ENCODE measurements around the gene MCU. TPM values are rescaled to one million over a fixed set of nuclear protein-coding genes. Genes with fewer than 3 reads are reported as not detected.
"Not testable (repeated sequence)": the region's sequence is repeated elsewhere in the genome, so short reads cannot be mapped to it uniquely, and the experiment has no call there.

The MCU gene
- total RNA-seq, 4 donors from 2014 or later: 25.1 to 82.4 (median 65.1) TPM

DNA sequence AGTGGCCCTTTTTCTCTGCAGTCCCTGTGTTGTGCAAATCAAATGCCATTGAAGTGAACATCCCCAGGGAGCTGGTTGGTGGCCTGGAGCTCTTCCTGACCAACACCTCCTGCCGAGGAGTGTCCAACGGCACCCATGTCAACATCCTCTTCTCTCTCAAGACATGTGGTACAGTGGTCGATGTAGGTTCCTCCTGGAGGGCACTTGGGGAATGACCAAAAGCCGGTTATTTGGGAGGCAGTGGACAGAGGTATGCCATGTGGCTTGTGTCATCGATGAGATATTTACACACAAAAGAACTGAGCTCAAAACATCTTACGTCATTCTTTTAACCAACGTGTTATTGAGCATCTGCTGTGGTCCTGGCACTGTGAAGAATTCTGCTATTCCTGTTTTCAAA lies 221.3 kb downstream of the MCU start:
- no peak overlapping the region for H3K27ac ChIP-seq
- no peaks in the 10 kb centered on the region for H3K36me3 ChIP-seq
- no peak for DNase-seq
- intact Hi-C loops (cut with DNase I; ENCODE audit: low total_unique reads): no loop called here
- no peak for TF ChIP-seq POLR2AphosphoS5 (IDR thresholded peaks at IDR 0.05)
- no peak for TF ChIP-seq CTCF (IDR thresholded peaks at IDR 0.05)
- TF ChIP-seq POLR2A (IDR thresholded peaks at IDR 0.05): no peak
- no peak for TF ChIP-seq EP300 (IDR thresholded peaks at IDR 0.05; ENCODE audit: low read depth)
- H3K9me3 ChIP-seq: no peaks in the 10 kb centered on the region
- in situ Hi-C loops (cut with MboI; ENCODE audit: low pct_ligation_motif_present in 1 of 4, low pct_unique_long_range_greater_than_20kb in 1 of 4, low sequenced_read_pairs in 3 of 4): no loop called here
- H3K4me1 ChIP-seq: no peaks in the 10 kb centered on the region
- H3K27me3 ChIP-seq: no peaks in the 10 kb centered on the region
- H3K4me3 ChIP-seq: no peak overlapping the region
- WGBS, 2 donors (ENCODE audit: low coverage in 1 of 2): 79 to 80% methylated on average over 2 to 7 of the region's 7 CpGs

DNA sequence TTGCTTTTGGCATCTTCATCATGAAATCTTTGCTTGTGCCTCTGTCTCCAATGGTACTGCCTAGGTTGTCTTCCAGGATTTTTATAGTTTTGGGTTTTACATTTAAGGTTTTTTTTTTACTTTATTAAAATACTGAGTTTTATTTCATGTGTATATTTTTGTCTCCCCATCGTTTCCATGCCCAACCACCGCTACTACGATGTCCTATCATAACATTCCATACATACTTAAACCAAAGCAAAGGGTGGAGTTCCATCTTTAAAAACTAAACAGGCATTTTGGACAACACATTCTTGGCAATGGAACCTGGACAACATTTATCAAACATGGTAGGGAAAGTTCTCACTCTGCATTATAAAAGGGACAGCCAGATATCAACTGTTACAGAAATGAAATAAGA lies 225.3 kb downstream of the MCU start:
- in situ Hi-C loops (cut with MboI; ENCODE audit: low pct_ligation_motif_present in 1 of 4, low pct_unique_long_range_greater_than_20kb in 1 of 4, low sequenced_read_pairs in 3 of 4); H3K4me3 ChIP-seq; H3K36me3 ChIP-seq; H3K4me1 ChIP-seq; H3K27me3 ChIP-seq; H3K27ac ChIP-seq; intact Hi-C loops (cut with DNase I; ENCODE audit: low total_unique reads); DNase-seq: not testable (repeated sequence)
- H3K9me3 ChIP-seq: peaks cover 9 to 10% of the 10 kb centered on the region in 2 donors
- 44 to 71% methylated on average over 3 of the region's 3 CpGs for WGBS, 2 donors (ENCODE audit: low coverage in 1 of 2)

DNA sequence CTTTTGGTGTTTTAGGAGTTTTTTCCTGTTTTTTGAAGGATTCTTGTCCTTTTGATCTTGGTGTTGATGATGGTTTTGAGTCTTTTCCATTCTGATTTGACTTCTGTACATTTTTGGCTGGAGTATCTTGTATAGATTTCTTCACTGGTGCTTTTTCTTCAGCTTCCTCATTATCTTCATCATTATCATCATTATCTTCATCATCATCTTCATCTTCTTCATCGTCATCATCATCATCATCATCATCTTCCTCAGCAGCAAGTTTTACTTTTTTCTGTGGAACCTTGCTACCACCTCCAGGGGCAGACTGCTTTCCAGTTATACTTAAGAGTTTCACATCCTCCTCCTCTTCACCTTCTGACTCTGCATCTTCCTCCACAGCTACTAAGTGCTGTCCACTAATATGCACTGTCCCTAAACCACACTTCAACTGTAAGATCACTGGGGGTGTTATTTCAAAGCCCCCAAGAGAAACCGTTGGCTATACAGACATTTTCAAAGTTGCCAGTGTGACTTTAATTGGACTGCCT lies 225.9 kb downstream of the MCU start:
- DNase-seq; H3K4me3 ChIP-seq; in situ Hi-C loops (cut with MboI; ENCODE audit: low pct_ligation_motif_present in 1 of 4, low pct_unique_long_range_greater_than_20kb in 1 of 4, low sequenced_read_pairs in 3 of 4); H3K27me3 ChIP-seq; H3K27ac ChIP-seq; H3K4me1 ChIP-seq; intact Hi-C loops (cut with DNase I; ENCODE audit: low total_unique reads); H3K36me3 ChIP-seq: not testable (repeated sequence)
- WGBS, 2 donors (ENCODE audit: low coverage in 1 of 2): 67 to 83% methylated on average over 1 to 2 of the region's 2 CpGs
- H3K9me3 ChIP-seq: peaks cover 9 to 10% of the 10 kb centered on the region in 2 donors

DNA sequence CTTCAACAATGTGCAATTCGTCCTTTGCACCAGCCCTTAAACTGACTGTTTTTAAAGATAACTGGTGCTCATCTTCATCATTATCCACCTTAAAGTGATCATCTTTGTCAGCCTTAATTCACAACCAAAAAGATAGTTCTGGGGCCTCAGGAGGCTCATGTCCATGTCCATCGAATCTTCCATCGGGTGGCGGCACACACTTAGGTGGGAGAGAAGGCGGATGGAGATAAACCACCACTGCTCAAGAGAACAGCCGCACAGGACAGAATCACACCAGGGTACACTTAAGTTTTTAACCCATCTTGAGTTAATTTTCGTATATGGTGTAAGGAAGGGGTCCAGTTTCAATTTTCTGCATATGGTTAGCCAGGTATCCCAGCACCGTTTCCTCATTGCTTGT lies 226.4 kb downstream of the MCU start:
- no peaks in the 10 kb centered on the region for H3K27me3 ChIP-seq
- no peak overlapping the region for H3K27ac ChIP-seq
- H3K9me3 ChIP-seq: peaks cover 9 to 10% of the 10 kb centered on the region in 2 donors
- intact Hi-C loops (cut with DNase I; ENCODE audit: low total_unique reads) (no loop called here), in situ Hi-C loops (cut with MboI; ENCODE audit: low pct_ligation_motif_present in 1 of 4, low pct_unique_long_range_greater_than_20kb in 1 of 4, low sequenced_read_pairs in 3 of 4) (no loop called here)
- no peak for DNase-seq
- H3K4me1 ChIP-seq: no peaks in the 10 kb centered on the region
- H3K36me3 ChIP-seq: no peaks in the 10 kb centered on the region
- 91 to 92% methylated on average over 7 to 8 of the region's 8 CpGs for WGBS, 2 donors (ENCODE audit: low coverage in 1 of 2)
- no peak for TF ChIP-seq POLR2A (IDR thresholded peaks at IDR 0.05)
- no peak for TF ChIP-seq EP300 (IDR thresholded peaks at IDR 0.05; ENCODE audit: low read depth)
- TF ChIP-seq POLR2AphosphoS5 (IDR thresholded peaks at IDR 0.05): no peak
- TF ChIP-seq CTCF (IDR thresholded peaks at IDR 0.05): no peak
- H3K4me3 ChIP-seq: no peak overlapping the region

DNA sequence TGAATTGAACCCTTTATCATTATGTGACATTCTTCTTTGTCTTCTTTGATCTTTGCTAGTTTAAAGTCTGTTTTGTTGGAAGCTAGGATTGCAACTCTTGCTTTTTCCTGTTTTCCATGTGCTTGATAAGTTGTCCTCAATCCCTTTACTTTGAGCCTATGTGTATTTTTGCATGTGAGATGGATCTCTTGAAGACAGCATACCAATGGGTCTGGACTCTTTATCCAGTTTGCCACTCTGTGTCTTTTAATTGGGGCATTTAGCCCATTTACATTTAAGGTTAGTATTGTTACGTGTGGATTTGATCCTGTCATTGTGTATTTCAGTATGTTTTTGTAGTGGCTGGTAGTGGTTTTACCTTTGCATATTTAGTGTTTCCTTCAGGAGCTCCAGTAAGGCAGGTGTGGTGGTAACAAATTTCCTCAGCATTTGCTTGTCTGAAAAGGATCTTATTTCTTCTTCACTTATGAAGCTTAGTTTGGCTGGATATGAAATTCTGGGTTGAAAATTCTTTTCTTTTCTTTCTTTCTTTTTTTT lies 229.3 kb downstream of the MCU start:
- H3K4me1 ChIP-seq; DNase-seq; H3K36me3 ChIP-seq; in situ Hi-C loops (cut with MboI; ENCODE audit: low pct_ligation_motif_present in 1 of 4, low pct_unique_long_range_greater_than_20kb in 1 of 4, low sequenced_read_pairs in 3 of 4); H3K27me3 ChIP-seq; intact Hi-C loops (cut with DNase I; ENCODE audit: low total_unique reads); H3K4me3 ChIP-seq; H3K27ac ChIP-seq: not testable (repeated sequence)
- peaks cover 9 to 10% of the 10 kb centered on the region in 2 donors for H3K9me3 ChIP-seq
- WGBS, 2 donors (ENCODE audit: low coverage in 1 of 2): 87% methylated on average over 1 of the region's 1 CpG; no CpG with 5 or more reads in 1 of the 2 donors

DNA sequence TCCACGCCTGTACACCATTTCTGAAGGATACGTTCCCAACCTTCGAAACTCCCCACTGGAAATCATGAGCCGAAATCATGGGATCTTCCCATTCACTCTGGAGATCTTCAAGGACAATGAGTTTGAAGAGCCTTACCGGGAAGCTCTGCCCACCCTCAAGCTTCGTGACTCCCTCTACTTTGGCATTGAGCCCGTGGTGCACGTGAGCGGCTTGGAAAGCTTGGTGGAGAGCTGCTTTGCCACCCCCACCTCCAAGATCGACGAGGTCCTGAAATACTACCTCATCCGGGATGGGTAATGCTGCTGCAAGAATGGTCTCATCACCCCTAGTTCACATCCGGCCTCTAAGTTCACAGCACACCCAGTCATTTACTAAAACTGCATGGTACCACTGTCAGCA lies 232.4 kb downstream of the MCU start:
- peaks cover 9 to 10% of the 10 kb centered on the region in 2 donors for H3K9me3 ChIP-seq
- no peaks in the 10 kb centered on the region for H3K27me3 ChIP-seq
- no peaks in the 10 kb centered on the region for H3K4me1 ChIP-seq
- DNase-seq: no peak
- no peaks in the 10 kb centered on the region for H3K36me3 ChIP-seq
- in situ Hi-C loops (cut with MboI; ENCODE audit: low pct_ligation_motif_present in 1 of 4, low pct_unique_long_range_greater_than_20kb in 1 of 4, low sequenced_read_pairs in 3 of 4): no loop called here
- no peak overlapping the region for H3K27ac ChIP-seq
- WGBS, 2 donors (ENCODE audit: low coverage in 1 of 2): 88 to 97% methylated on average over 7 to 13 of the region's 13 CpGs
- H3K4me3 ChIP-seq: no peak overlapping the region
- TF ChIP-seq POLR2A (IDR thresholded peaks at IDR 0.05) (no peak), EP300 (IDR thresholded peaks at IDR 0.05; ENCODE audit: low read depth) (no peak), CTCF (IDR thresholded peaks at IDR 0.05) (no peak), POLR2AphosphoS5 (IDR thresholded peaks at IDR 0.05) (no peak)
- intact Hi-C loops (cut with DNase I; ENCODE audit: low total_unique reads): no loop called here
